HepG2 (cell line): ENCODE data around the gene HES6. TPM values are rescaled to one million over a fixed set of nuclear protein-coding genes. Genes with fewer than 3 reads are reported as not detected.
A peak's percentile ranks its signal among the peaks of the same experiment; 100 is the strongest.

Source experiments
- ARHGAP35 ChIP-seq: sonication (generic); formaldehyde crosslinking; IDR thresholded peaks from 2 replicates; pipeline ENCODE4 v1.9.0; 2022; ENCODE audit warnings: mild to moderate bottlenecking, inconsistent platforms, moderate library complexity, missing genetic modification reagents, borderline replicate concordance
- ARNTL ChIP-seq: sonication (generic); formaldehyde crosslinking; IDR thresholded peaks from 2 replicates; pipeline ENCODE4 v1.4.0; 2020; ENCODE audit warnings: mild to moderate bottlenecking, missing genetic modification reagents
- ATF7 ChIP-seq, 2 experiments: fragments of 450-650 bp in 1 of 2; sonication (generic) in 1 of 2; formaldehyde crosslinking in 1 of 2; IDR thresholded peaks; 2 replicates each; pipeline versions ENCODE4 v1.4.0 to v1.6.1; 2016 to 2020; ENCODE audit warnings: antibody characterized with exemption in 1 of 2, mild to moderate bottlenecking in 1 of 2, missing genetic modification reagents in 1 of 2
- ELF1 ChIP-seq: sonication (generic); formaldehyde crosslinking; IDR thresholded peaks from 2 replicates; pipeline ENCODE4 v1.4.0; 2020; ENCODE audit warnings: missing genetic modification reagents
- KLF11 ChIP-seq: IDR thresholded peaks from 2 replicates; pipeline ENCODE4 v1.6.1; 2016; ENCODE audit warnings: missing compliant biosample characterization
- KLF9 ChIP-seq: IDR thresholded peaks from 2 replicates; pipeline ENCODE4 v1.6.1; 2016; ENCODE audit warnings: low read depth
- MIER3 ChIP-seq: IDR thresholded peaks from 2 replicates; pipeline ENCODE4 v1.6.1; 2016; ENCODE audit warnings: missing compliant biosample characterization, borderline replicate concordance
- SRSF4 ChIP-seq: fragments of 200-400 bp; formaldehyde crosslinking; IDR thresholded peaks from one replicate; pipeline ENCODE4 v1.6.1; 2018; ENCODE audit warnings: mild to moderate bottlenecking, low read depth, low read length, moderate library complexity; ENCODE audit not compliant: poor library complexity, severe bottlenecking
- SRSF9 ChIP-seq: fragments of 200-400 bp; formaldehyde crosslinking; IDR thresholded peaks from 2 replicates; pipeline ENCODE4 v1.6.1; 2018; ENCODE audit warnings: borderline replicate concordance, mild to moderate bottlenecking, low read depth, low read length; ENCODE audit not compliant: insufficient read depth, poor library complexity, severe bottlenecking
- ZNF180 ChIP-seq: sonication (generic); formaldehyde crosslinking; IDR thresholded peaks from 2 replicates; pipeline ENCODE4 v1.4.0; 2020; ENCODE audit warnings: low read depth, missing genetic modification reagents, borderline replicate concordance
- ZNF232 ChIP-seq: sonication (generic); formaldehyde crosslinking; IDR thresholded peaks from 2 replicates; pipeline ENCODE4 v1.4.0; 2020; ENCODE audit warnings: missing genetic modification reagents, borderline replicate concordance
- ZNF333 ChIP-seq: sonication (generic); formaldehyde crosslinking; IDR thresholded peaks from 2 replicates; pipeline ENCODE4 v1.4.0; 2020; ENCODE audit warnings: mild to moderate bottlenecking, missing genetic modification reagents, borderline replicate concordance
- ZNF343 ChIP-seq: sonication (generic); formaldehyde crosslinking; IDR thresholded peaks from 2 replicates; pipeline ENCODE4 v1.4.0; 2020; ENCODE audit warnings: mild to moderate bottlenecking, missing genetic modification reagents
- ZNF350 ChIP-seq: sonication (generic); formaldehyde crosslinking; IDR thresholded peaks from 2 replicates; pipeline ENCODE4 v1.4.0; 2020; ENCODE audit warnings: mild to moderate bottlenecking, low read depth, missing genetic modification reagents, borderline replicate concordance
- ZNF562 ChIP-seq: sonication (generic); formaldehyde crosslinking; IDR thresholded peaks from 2 replicates; pipeline ENCODE4 v1.8.0; 2022; ENCODE audit warnings: missing genetic modification reagents, borderline replicate concordance
- polyA plus RNA-seq, 8 experiments: library from polyadenylated mRNA; depleted of rRNA in 3 of 8; stranded (reverse) in 7 of 8; unstranded in 1 of 8; fragments of >200 nt; fragmentation: Illumina TruSeq in 4 of 8; extraction: Trizol in 4 of 8; gene quantifications; 2 replicates each; pipeline versions ENCODE4 v1.2.1 to v1.2.3, GENCODE V29; 2011 to 2016; ENCODE audit warnings: low read depth in 4 of 8, missing spikeins in 1 of 8, mixed read lengths in 1 of 8; ENCODE audit not compliant: insufficient read depth in 1 of 8
- total RNA-seq, 5 experiments: library from RNA; depleted of rRNA; stranded (reverse); fragments of >200 nt; fragmentation: Illumina TruSeq; extraction: Trizol; gene quantifications; 2 replicates each; pipeline ENCODE4 v1.2.3, GENCODE V29; 2016; ENCODE audit warnings: low read depth in 1 of 5
- TF ChIP-seq, protein P1 (sequence below): sonication (generic); formaldehyde crosslinking; IDR thresholded peaks from 2 replicates; pipeline ENCODE4 v1.8.0; 2022; ENCODE audit warnings: missing genetic modification reagents, mild to moderate bottlenecking, borderline replicate concordance
- TF ChIP-seq, protein P2 (sequence below): IDR thresholded peaks from 2 replicates; pipeline ENCODE4 v1.6.1; 2018; ENCODE audit warnings: missing genetic modification reagents, mild to moderate bottlenecking, missing compliant biosample characterization
- TF ChIP-seq, protein P3 (sequence below): sonication (generic); formaldehyde crosslinking; conservative IDR thresholded peaks from 2 replicates; pipeline ENCODE4 v1.4.0; 2020; ENCODE audit warnings: missing genetic modification reagents
- TF ChIP-seq, protein P4 (sequence below): sonication (generic); formaldehyde crosslinking; IDR thresholded peaks from 2 replicates; pipeline ENCODE4 v1.4.0; 2020; ENCODE audit warnings: missing genetic modification reagents
- TF ChIP-seq, protein P5 (sequence below): sonication (generic); formaldehyde crosslinking; IDR thresholded peaks from 2 replicates; pipeline ENCODE4 v1.4.0; 2020; ENCODE audit warnings: missing genetic modification reagents, mild to moderate bottlenecking, borderline replicate concordance

The HES6 gene
- total and polyA plus RNA-seq, 2 of the 13 experiments (the other 11 are each of a cell fraction or from before 2014, with no cell fraction given): 19.5 to 82.8 TPM

DNA sequence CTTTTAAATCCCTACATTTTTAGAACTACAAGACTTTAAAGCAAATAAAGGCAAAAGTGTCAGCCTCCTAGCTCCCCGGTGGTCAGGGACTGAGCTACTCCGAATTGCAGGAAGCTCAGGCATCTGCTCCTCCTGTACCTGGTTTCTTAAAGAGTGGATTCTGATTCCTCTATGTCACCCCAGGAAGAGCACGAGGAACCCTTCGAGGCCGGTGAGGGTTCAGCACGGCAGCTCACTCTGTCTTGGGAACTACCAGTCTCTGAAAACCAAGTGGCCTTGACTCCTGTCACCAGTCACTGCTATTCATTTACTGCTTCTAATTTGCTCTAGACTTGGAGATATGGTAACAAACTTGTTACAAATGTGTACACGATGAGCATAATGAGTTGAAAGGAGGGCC lies 46.3 kb upstream of the HES6 start (continued):
- TF ChIP-seq ARHGAP35 (CRISPR knock-in tag) (0 out of 2 replicates have a peak, but pooled peaks have one; percentile 23), ZNF562 (CRISPR knock-in tag) (no peak), ATF7 (IDR thresholded peaks at IDR 0.05) (no peak), ATF7 (CRISPR knock-in tag; IDR thresholded peaks at IDR 0.05) (no peak), ZNF350 (CRISPR knock-in tag) (0 out of 2 replicates have a peak, but pooled peaks have one; percentile 15), MIER3 (0 out of 2 replicates have a peak, but pooled peaks have one; percentile 4), KLF9 (no peak), ZNF343 (CRISPR knock-in tag) (no peak), ARNTL (CRISPR knock-in tag) (0 out of 2 replicates have a peak, but pooled peaks have one; percentile 21), ZNF333 (no peak), ZNF180 (no peak), ELF1 (no peak), SRSF4 (no peak), SRSF9 (no peak), ZNF232 (0 out of 2 replicates have a peak, but pooled peaks have one; percentile 16), KLF11 (CRISPR knock-in tag) (no peak)
- TF ChIP-seq, protein P1, sequence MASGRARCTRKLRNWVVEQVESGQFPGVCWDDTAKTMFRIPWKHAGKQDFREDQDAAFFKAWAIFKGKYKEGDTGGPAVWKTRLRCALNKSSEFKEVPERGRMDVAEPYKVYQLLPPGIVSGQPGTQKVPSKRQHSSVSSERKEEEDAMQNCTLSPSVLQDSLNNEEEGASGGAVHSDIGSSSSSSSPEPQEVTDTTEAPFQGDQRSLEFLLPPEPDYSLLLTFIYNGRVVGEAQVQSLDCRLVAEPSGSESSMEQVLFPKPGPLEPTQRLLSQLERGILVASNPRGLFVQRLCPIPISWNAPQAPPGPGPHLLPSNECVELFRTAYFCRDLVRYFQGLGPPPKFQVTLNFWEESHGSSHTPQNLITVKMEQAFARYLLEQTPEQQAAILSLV: no peak
- TF ChIP-seq, protein P2, sequence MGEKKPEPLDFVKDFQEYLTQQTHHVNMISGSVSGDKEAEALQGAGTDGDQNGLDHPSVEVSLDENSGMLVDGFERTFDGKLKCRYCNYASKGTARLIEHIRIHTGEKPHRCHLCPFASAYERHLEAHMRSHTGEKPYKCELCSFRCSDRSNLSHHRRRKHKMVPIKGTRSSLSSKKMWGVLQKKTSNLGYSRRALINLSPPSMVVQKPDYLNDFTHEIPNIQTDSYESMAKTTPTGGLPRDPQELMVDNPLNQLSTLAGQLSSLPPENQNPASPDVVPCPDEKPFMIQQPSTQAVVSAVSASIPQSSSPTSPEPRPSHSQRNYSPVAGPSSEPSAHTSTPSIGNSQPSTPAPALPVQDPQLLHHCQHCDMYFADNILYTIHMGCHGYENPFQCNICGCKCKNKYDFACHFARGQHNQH (CRISPR knock-in tag): peak; percentile 2; the same call in 1 of the 2 replicates
- TF ChIP-seq, protein P3, sequence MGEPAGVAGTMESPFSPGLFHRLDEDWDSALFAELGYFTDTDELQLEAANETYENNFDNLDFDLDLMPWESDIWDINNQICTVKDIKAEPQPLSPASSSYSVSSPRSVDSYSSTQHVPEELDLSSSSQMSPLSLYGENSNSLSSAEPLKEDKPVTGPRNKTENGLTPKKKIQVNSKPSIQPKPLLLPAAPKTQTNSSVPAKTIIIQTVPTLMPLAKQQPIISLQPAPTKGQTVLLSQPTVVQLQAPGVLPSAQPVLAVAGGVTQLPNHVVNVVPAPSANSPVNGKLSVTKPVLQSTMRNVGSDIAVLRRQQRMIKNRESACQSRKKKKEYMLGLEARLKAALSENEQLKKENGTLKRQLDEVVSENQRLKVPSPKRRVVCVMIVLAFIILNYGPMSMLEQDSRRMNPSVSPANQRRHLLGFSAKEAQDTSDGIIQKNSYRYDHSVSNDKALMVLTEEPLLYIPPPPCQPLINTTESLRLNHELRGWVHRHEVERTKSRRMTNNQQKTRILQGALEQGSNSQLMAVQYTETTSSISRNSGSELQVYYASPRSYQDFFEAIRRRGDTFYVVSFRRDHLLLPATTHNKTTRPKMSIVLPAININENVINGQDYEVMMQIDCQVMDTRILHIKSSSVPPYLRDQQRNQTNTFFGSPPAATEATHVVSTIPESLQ (CRISPR knock-in tag): no peak
- TF ChIP-seq, protein P4, sequence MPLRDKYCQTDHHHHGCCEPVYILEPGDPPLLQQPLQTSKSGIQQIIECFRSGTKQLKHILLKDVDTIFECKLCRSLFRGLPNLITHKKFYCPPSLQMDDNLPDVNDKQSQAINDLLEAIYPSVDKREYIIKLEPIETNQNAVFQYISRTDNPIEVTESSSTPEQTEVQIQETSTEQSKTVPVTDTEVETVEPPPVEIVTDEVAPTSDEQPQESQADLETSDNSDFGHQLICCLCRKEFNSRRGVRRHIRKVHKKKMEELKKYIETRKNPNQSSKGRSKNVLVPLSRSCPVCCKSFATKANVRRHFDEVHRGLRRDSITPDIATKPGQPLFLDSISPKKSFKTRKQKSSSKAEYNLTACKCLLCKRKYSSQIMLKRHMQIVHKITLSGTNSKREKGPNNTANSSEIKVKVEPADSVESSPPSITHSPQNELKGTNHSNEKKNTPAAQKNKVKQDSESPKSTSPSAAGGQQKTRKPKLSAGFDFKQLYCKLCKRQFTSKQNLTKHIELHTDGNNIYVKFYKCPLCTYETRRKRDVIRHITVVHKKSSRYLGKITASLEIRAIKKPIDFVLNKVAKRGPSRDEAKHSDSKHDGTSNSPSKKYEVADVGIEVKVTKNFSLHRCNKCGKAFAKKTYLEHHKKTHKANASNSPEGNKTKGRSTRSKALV (CRISPR knock-in tag): 0 out of 2 replicates have a peak, but pooled peaks have one; percentile 33
- TF ChIP-seq, protein P5, sequence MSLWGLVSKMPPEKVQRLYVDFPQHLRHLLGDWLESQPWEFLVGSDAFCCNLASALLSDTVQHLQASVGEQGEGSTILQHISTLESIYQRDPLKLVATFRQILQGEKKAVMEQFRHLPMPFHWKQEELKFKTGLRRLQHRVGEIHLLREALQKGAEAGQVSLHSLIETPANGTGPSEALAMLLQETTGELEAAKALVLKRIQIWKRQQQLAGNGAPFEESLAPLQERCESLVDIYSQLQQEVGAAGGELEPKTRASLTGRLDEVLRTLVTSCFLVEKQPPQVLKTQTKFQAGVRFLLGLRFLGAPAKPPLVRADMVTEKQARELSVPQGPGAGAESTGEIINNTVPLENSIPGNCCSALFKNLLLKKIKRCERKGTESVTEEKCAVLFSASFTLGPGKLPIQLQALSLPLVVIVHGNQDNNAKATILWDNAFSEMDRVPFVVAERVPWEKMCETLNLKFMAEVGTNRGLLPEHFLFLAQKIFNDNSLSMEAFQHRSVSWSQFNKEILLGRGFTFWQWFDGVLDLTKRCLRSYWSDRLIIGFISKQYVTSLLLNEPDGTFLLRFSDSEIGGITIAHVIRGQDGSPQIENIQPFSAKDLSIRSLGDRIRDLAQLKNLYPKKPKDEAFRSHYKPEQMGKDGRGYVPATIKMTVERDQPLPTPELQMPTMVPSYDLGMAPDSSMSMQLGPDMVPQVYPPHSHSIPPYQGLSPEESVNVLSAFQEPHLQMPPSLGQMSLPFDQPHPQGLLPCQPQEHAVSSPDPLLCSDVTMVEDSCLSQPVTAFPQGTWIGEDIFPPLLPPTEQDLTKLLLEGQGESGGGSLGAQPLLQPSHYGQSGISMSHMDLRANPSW (CRISPR knock-in tag): no peak
